Thyroid gland (tissue), 4 donors: ENCODE data around the gene PMP22.

Experiments used
- POLR2A ChIP-seq, 2 donors: fragments of 450-650 bp; IDR thresholded peaks; one replicate each; pipeline ENCODE4 v1.6.1; 2017; ENCODE audit warnings: antibody characterized with exemption in 2 of 2, mild to moderate bottlenecking in 2 of 2, moderate library complexity in 1 of 2
- TF ChIP-seq, protein P1 (sequence below), 6 experiments: fragments of 200-600 bp in 3 of 6; fragments of 450-650 bp in 3 of 6; sonication (generic) in 3 of 6; IDR thresholded peaks; one replicate each; pipeline ENCODE4 v1.5.1; 2016 to 2019; ENCODE audit warnings: antibody characterized with exemption in 6 of 6, mild to moderate bottlenecking in 2 of 6, inconsistent platforms in 1 of 6, moderate library complexity in 1 of 6

DNA sequence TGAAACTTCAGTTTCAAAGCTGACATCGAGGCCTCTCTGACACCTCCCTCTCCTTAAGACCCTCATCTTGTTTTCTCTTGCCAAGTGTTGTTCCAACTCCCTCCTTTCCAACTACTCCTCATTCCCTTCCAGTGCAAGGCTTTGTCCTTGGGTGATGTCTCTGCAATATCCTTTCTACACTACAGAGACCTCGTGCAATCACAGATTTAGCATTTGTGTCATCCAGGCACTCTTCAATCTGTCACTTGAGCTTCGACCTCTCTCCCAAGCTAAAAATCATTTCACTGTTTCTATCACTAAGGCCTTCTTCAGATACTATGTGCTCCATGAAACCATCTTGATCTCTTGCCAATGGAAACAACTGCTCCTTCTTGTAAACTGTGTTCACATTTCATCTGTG is 44.7 kb upstream of the PMP22 start:
- no peak for TF ChIP-seq POLR2A (IDR thresholded peaks at IDR 0.05)
- TF ChIP-seq, protein P1, sequence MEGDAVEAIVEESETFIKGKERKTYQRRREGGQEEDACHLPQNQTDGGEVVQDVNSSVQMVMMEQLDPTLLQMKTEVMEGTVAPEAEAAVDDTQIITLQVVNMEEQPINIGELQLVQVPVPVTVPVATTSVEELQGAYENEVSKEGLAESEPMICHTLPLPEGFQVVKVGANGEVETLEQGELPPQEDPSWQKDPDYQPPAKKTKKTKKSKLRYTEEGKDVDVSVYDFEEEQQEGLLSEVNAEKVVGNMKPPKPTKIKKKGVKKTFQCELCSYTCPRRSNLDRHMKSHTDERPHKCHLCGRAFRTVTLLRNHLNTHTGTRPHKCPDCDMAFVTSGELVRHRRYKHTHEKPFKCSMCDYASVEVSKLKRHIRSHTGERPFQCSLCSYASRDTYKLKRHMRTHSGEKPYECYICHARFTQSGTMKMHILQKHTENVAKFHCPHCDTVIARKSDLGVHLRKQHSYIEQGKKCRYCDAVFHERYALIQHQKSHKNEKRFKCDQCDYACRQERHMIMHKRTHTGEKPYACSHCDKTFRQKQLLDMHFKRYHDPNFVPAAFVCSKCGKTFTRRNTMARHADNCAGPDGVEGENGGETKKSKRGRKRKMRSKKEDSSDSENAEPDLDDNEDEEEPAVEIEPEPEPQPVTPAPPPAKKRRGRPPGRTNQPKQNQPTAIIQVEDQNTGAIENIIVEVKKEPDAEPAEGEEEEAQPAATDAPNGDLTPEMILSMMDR (IDR thresholded peaks at IDR 0.05): no peak
